Nephron progenitor cell (in vitro differentiated cells): ENCODE data around the gene FCHO1.

ENCODE experiments used
- DNase-seq: peaks from one replicate; pipeline ENCODE4 v3.0.0; 2021
- H3K27ac Mint-ChIP-seq: 2 replicates; pipeline ENCODE4 v1.8.0; 2021; ENCODE audit warnings: mild to moderate bottlenecking, moderate library complexity, mixed read lengths
- H3K27me3 Mint-ChIP-seq: 2 replicates; pipeline ENCODE4 v1.8.0; 2021; ENCODE audit warnings: mild to moderate bottlenecking, low read depth, mixed read lengths; ENCODE audit not compliant: poor library complexity
- H3K36me3 Mint-ChIP-seq: 2 replicates; pipeline ENCODE4 v1.8.0; 2021; ENCODE audit warnings: low read depth, mixed read lengths
- H3K4me1 Mint-ChIP-seq: 2 replicates; pipeline ENCODE4 v1.8.0; 2021; ENCODE audit warnings: mixed read lengths
- H3K4me3 Mint-ChIP-seq: 2 replicates; pipeline ENCODE4 v1.8.0; 2021; ENCODE audit warnings: mild to moderate bottlenecking, moderate library complexity, mixed read lengths
- H3K9me3 Mint-ChIP-seq: 2 replicates; pipeline ENCODE4 v1.8.0; 2021; ENCODE audit warnings: mild to moderate bottlenecking, moderate library complexity, mixed read lengths
- TF ChIP-seq, protein P1 (sequence below): fragments of 200-600 bp; sonication (generic); IDR thresholded peaks from 2 replicates; pipeline ENCODE4 v1.5.0; 2021; ENCODE audit warnings: antibody characterized with exemption

Gene FCHO1

DNA sequence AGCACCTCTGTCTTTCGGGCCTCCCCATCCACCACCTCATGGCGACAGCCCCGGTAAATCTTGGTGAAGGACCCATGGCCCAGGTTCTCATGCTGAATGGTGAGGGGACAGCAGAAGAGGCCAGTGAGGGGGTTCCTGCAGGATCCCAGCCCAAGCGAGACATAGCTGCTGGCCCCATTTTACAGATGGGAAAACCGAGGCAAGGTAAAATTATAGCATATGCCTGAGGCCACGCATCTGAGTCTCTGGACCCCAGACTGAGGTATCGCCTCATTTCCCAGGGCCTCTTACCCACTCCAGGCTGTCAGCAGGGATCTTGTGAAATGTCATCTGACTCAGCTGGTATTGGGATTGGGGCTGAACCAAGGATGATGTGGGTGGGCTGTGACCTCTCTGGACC is 86.7 kb downstream of the FCHO1 start:
- Mint-ChIP-seq H3K27me3 (peaks cover 61% of the 10 kb centered on the region), H3K36me3 (no peaks in the 10 kb centered on the region), H3K9me3 (no peaks in the 10 kb centered on the region), H3K4me3 (no peak overlapping the region), H3K27ac (no peak overlapping the region), H3K4me1 (peaks cover 24% of the 10 kb centered on the region)
- no peak for DNase-seq
- TF ChIP-seq, protein P1, sequence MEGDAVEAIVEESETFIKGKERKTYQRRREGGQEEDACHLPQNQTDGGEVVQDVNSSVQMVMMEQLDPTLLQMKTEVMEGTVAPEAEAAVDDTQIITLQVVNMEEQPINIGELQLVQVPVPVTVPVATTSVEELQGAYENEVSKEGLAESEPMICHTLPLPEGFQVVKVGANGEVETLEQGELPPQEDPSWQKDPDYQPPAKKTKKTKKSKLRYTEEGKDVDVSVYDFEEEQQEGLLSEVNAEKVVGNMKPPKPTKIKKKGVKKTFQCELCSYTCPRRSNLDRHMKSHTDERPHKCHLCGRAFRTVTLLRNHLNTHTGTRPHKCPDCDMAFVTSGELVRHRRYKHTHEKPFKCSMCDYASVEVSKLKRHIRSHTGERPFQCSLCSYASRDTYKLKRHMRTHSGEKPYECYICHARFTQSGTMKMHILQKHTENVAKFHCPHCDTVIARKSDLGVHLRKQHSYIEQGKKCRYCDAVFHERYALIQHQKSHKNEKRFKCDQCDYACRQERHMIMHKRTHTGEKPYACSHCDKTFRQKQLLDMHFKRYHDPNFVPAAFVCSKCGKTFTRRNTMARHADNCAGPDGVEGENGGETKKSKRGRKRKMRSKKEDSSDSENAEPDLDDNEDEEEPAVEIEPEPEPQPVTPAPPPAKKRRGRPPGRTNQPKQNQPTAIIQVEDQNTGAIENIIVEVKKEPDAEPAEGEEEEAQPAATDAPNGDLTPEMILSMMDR: no peak
